ENCODE data around the gene KBTBD8.

The KBTBD8 gene

DNA sequence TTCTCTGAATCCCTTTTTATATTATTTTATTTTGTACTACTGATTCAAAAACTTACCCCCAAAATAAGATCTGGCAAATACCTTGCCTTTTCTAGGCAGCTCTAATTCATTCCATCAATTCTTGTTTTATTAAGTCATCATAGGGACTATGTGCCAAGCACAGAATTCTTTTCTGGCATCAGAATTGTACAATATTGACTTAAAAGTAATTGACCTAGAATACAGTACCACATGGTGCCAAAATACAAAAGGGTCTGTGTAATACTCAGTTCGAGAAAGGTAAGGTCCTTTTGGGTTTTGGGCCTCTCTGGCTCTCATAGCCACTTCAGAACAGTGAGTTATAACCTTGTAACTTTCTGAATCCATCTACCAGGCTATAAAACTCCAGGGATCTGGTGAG lies 46.2 kb downstream of the KBTBD8 start:
- no peak for ATAC-seq
- DNase-seq = no peak

DNA sequence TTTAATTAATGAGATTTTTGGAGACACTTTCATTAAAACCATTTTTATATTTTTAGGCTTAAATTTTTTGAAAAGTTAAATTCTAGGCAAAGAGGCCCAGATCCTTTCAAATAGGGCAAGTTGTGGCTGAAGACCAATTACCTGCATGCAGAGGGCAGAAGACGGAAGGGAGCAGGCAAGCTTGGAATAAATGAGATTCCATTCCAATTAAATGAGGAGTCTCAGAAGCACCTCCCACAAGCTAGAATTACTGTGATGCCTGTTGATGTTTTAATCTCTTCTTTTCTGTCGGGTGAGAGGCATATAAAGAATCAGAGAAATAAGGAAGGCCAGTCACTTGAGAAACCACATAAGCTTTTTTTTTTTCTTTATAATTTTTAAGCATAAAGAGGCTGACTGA lies 46.8 kb downstream of the KBTBD8 start:
- ATAC-seq (no peak), DNase-seq (no peak)

DNA sequence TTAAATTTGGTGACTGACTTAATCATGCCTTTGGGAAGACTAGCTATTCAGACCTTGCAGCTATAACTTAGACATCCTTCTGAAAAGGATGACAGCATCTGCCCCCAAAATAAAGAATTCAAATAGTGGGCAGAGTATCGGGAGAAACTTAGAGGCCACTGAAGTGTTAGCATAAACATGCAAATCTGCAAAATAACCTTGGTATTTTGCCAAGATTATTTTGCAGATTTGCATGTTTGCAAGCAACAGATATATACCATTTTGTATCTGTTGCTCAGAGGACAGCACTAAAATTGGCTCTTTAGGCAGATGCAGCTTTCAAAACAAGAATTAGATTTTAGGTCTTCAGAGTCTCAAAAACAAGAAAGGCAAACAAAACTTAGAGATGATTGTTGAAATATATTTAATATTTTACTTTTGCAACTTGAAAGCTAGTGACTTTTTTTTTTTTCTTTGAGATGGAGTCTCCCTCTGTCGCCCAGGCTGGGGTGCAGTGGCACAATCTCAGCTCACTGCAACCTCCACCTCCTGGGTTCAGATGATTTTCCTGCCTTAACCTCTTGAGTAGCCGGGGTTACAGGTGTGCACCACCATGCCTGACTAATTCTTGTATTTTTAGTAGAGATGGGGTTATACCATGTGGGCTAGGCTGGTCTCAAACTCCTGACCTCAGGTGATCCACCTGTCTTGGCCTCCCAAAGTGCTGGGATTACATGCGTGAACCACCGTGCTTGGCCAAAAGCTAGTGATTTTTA lies 47.8 kb downstream of the KBTBD8 start:
- ATAC-seq (no peak), DNase-seq (no peak)

DNA sequence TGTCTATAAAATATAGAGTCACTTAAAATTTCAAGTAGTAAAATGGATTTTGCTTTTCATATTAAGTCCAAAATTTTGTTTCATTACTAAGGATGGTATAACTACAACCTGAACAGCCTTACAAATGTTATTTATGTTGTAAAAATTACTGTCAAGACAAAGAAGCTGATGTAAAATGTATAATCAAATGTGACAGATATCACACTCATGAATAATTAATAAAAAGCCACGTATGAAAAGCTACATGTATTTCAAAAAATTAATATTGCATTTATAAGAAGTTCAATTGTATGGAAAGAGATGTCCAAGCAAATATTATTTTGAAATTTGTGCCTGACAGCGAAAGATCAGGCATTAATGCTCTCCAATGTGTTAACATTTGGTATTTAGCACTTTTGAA lies 48.9 kb downstream of the KBTBD8 start:
- ATAC-seq = no peak

GRCh38 chr3:67048067-67048714 lies 50.1 kb downstream of the KBTBD8 start:
- ATAC-seq (no peak), DNase-seq (no peak)

More for the DNA sequence above, 48.9 kb downstream of the KBTBD8 start:
- no peak for DNase-seq

DNA sequence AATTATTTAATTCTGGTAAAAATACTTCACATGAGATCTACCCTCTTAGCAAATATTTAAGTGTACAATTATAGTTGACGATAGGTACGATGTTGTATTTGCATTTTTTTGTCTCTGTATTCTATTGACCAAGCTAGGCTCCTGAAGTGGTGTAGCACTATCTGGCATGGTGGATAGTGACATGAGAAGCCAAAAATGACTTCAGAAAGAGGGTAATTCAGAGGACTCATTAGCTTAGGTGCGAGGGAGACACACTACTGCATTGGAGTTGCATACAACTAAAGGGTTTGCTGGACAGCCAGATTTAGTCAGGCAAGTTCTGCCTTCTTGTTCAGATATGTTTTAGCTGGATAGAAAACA lies 50.6 kb downstream of the KBTBD8 start:
- ATAC-seq (no peak), DNase-seq (no peak)

DNA sequence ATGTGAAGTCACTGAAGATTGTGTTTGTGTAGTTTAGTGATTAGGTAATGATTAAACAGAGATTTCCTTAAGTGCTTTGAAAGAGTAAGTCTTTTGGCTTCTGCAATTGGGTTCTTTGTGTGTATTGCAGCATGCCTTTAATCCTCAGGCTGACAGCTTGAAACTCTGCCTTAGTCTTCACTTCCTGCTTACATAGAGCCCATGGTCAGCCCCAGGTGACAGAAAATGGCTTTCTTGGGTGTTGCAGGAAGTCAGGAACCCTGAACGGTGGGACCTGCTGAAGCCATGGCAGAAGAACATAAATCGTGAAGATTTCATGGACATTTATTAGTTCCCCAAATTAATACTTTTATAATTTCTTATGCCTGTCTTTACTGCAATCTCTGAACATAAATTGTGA lies 61.3 kb downstream of the KBTBD8 start:
- ATAC-seq = no peak
- no peak for DNase-seq
